Large intestine (tissue), 12 donors: ENCODE results near the gene SCN8A. TPM values are rescaled to one million over a fixed set of nuclear protein-coding genes. Genes with fewer than 3 reads are reported as not detected.
"Not testable (repeated sequence)": the region's sequence is repeated elsewhere in the genome, so short reads cannot be mapped to it uniquely, and the experiment has no call there.

Experiments
- DNase-seq, 2 donors: peaks; one replicate each; pipeline versions ENCODE4 v3.0.0 to v3.0.0-alpha.2; 2013
- H3K27ac ChIP-seq: one replicate; pipeline ENCODE4 v1.5.1; 2013; ENCODE audit warnings: low read length
- H3K27me3 ChIP-seq: 2 replicates; pipeline ENCODE4 v1.6.1; 2013; ENCODE audit warnings: low read length; ENCODE audit not compliant: control insufficient read depth, insufficient read depth
- H3K36me3 ChIP-seq: 2 replicates; pipeline ENCODE4 v1.6.1; 2013; ENCODE audit warnings: low read length; ENCODE audit not compliant: control insufficient read depth, insufficient read depth
- H3K4me1 ChIP-seq: one replicate; pipeline ENCODE4 v1.6.1; 2013; ENCODE audit warnings: low read length; ENCODE audit not compliant: control insufficient read depth, insufficient read depth
- H3K4me3 ChIP-seq: one replicate; pipeline ENCODE4 v1.5.1; 2013; ENCODE audit warnings: low read length
- H3K9me3 ChIP-seq: one replicate; pipeline ENCODE4 v1.6.1; 2013; ENCODE audit warnings: mild to moderate bottlenecking, low read depth, low read length, moderate library complexity; ENCODE audit not compliant: control insufficient read depth
- WGBS: methylation state at CpG from one replicate; pipeline ENCODE4 v1.1.5; 2013; ENCODE audit warnings: low lambda C conversion rate; ENCODE audit not compliant: insufficient coverage; 5-methylcytosine and 5-hydroxymethylcytosine counted together
- long read RNA-seq, 11 donors: transcript quantifications; one replicate each; lab custom pipeline, GENCODE V29; 2026
- polyA plus RNA-seq: library from polyadenylated mRNA; unstranded; fragments of 120-200 nt; gene quantifications from one replicate; pipeline ENCODE4 v1.2.1, GENCODE V29; 2013

Gene SCN8A
- 1.4 TPM for polyA plus RNA-seq
- long read RNA-seq, donor 1, result 0 reads
- long read RNA-seq, donor 2, result 0 reads
- long read RNA-seq, donor 3, result 0 reads
- long read RNA-seq, donor 4, result 0 reads
- long read RNA-seq, donor 5, result 0 reads
- long read RNA-seq, donor 6, result 0 reads
- long read RNA-seq, donor 7, result 0 reads
- long read RNA-seq, donor 8, result 0 reads
- long read RNA-seq, donor 9, result 0 reads
- long read RNA-seq, donor 10, result 0 reads
- long read RNA-seq, donor 11, result 0 reads

- Histone ChIP-seq H3K4me1 (peaks cover 2% of the 10 kb centered on the region), H3K36me3 (no peaks in the 10 kb centered on the region), H3K9me3 (no peaks in the 10 kb centered on the region), H3K27me3 (peaks cover 37% of the 10 kb centered on the region), H3K27ac (no peak within 1 kb of the TSS), H3K4me3 (peak within 1 kb of the TSS; percentile 44)
- WGBS, result no CpG with 5 or more reads among the region's 91 CpGs
- DNase-seq, result peak; percentile 7 to 46
Measured at GRCh38 chr12:51591016-51591901, at the start of gene SCN8A. Gene SCN8A (plus strand): TSS chr12:51591233. CDS start chr12:51662818, 71,585 bp downstream.

- peaks cover 2% of the 10 kb centered on the region for H3K27me3 ChIP-seq
- DNase-seq, result no peak
- no peak overlapping the region for H3K4me3 ChIP-seq
- H3K4me1 ChIP-seq, result no peaks in the 10 kb centered on the region
- no peaks in the 10 kb centered on the region for H3K36me3 ChIP-seq
- H3K27ac ChIP-seq, result no peak overlapping the region
- no peaks in the 10 kb centered on the region for H3K9me3 ChIP-seq
Measured at GRCh38 chr12:51546097-51546496, 44.9 kb upstream of the SCN8A start.

GRCh38 chr12:51547606-51548005 lies 43.4 kb upstream of the SCN8A start:
- WGBS, result no CpG with 5 or more reads among the region's 6 CpGs
- Histone ChIP-seq H3K36me3 (no peaks in the 10 kb centered on the region), H3K9me3 (no peaks in the 10 kb centered on the region), H3K27me3 (peaks cover 2% of the 10 kb centered on the region), H3K27ac (no peak overlapping the region), H3K4me3 (no peak overlapping the region), H3K4me1 (no peaks in the 10 kb centered on the region)
- no peak for DNase-seq

DNA sequence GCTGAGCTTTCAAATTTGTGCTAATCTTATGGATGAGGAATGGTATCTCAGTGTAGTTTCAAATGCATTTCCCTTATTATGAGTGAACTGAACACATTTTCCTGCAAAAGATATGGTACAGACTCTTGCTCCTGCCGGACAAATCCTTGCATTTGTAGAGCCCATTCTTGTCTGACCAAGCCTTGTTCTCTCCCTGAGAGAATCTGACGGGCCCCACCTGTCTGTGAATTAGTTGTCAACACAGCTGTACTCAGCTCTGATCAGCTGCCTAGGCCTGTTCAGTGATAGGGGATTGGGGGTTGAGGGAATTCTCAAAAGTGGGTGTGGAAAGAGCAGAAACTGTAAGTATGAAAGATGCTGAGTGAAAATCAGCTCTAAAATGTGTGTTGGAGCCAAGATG lies 42.8 kb upstream of the SCN8A start:
- no peak overlapping the region for H3K4me3 ChIP-seq
- no peaks in the 10 kb centered on the region for H3K36me3 ChIP-seq
- DNase-seq, result no peak
- peaks cover 2% of the 10 kb centered on the region for H3K27me3 ChIP-seq
- H3K27ac ChIP-seq, result no peak overlapping the region
- no CpG with 5 or more reads among the region's 2 CpGs for WGBS
- no peaks in the 10 kb centered on the region for H3K9me3 ChIP-seq
- no peaks in the 10 kb centered on the region for H3K4me1 ChIP-seq

DNA sequence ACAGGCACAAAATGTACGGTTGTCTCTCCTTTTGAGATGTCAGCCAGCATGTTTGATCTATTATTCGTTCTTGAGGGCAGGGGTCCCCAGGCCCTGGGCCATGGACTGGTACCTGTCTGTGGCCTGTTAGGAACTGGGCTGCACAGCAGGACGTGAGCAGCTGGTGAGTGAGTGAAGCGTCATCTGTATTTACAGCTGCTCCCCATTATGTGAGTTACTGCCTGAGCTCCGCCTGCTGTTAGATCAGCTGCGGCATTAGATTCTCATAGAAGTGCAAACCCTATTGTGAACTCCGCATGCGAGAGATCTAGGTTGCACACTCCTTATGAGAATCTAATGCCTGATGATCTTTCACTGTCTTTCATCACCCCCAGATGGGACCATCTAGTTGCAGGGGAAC lies 41.4 kb upstream of the SCN8A start:
- Histone ChIP-seq H3K36me3 (no peaks in the 10 kb centered on the region), H3K4me1 (no peaks in the 10 kb centered on the region), H3K27me3 (peaks cover 4% of the 10 kb centered on the region), H3K27ac (no peak overlapping the region), H3K9me3 (no peaks in the 10 kb centered on the region), H3K4me3 (no peak overlapping the region)
- DNase-seq, result no peak
- 80% methylated on average over 1 of the region's 8 CpGs for whole genome bisulfite sequencing

GRCh38 chr12:51568271-51569032 lies 22.6 kb upstream of the SCN8A start:
- DNase-seq, H3K27ac ChIP-seq, H3K4me1 ChIP-seq, H3K36me3 ChIP-seq, H3K9me3 ChIP-seq, H3K27me3 ChIP-seq, H3K4me3 ChIP-seq: not testable (repeated sequence)
- no CpG with 5 or more reads among the region's 28 CpGs for WGBS

DNA sequence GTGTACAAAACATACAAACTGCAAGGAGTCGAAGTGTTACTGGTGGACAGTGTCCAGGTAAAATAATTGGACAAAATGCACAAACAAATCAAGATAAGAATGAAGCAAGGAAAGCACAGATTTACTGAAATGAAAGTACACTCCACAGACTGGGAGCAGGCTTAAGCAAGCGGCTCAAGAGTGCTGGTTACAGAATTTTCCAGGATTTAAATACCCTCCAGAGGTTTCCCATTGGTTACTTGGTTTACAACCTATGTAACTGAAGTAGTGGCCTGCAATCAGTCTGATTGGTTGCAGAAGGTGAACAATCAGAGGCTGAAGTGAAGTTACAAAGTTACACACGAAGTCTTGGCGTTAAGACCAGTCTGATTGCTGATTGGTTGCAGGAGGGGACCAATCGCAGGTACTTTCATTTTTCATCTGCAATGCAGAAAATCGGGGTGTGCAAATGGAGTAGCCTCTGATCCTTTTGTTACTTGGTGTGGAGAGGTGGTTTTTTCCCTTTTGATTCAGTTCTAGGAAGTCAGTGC lies 11.6 kb upstream of the SCN8A start:
- no peak for DNase-seq
- Histone ChIP-seq H3K36me3 (no peaks in the 10 kb centered on the region), H3K27ac (no peak overlapping the region), H3K9me3 (no peaks in the 10 kb centered on the region), H3K27me3 (no peaks in the 10 kb centered on the region), H3K4me3 (no peak overlapping the region), H3K4me1 (no peaks in the 10 kb centered on the region)
- 14% methylated on average over 1 of the region's 6 CpGs for WGBS

DNA sequence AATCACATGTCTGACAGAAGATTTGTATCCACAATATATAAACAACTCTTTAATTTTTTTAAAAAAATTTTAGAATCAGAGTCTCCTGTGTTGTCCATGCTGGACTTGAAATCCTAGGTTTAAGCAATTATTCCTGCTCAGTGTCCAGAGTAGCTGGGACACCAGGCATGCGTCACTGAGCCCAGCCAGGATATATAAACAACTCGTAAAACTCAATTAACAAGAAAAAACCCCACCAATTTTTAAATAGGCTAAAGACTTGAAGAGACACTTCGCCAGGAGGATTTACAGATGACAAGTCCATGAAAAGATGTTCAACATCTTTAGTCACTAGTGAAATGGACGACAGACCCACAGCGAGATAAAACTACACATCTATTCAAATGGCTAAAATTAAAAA lies 2.0 kb upstream of the SCN8A start:
- DNase-seq, result no peak
- no peaks in the 10 kb centered on the region for H3K36me3 ChIP-seq
- no peak overlapping the region for H3K27ac ChIP-seq
- no peak overlapping the region for H3K4me3 ChIP-seq
- 80% methylated on average over 2 of the region's 5 CpGs for whole genome bisulfite sequencing
- peaks cover 2% of the 10 kb centered on the region for H3K4me1 ChIP-seq
- peaks cover 41% of the 10 kb centered on the region for H3K27me3 ChIP-seq
- H3K9me3 ChIP-seq, result no peaks in the 10 kb centered on the region

DNA sequence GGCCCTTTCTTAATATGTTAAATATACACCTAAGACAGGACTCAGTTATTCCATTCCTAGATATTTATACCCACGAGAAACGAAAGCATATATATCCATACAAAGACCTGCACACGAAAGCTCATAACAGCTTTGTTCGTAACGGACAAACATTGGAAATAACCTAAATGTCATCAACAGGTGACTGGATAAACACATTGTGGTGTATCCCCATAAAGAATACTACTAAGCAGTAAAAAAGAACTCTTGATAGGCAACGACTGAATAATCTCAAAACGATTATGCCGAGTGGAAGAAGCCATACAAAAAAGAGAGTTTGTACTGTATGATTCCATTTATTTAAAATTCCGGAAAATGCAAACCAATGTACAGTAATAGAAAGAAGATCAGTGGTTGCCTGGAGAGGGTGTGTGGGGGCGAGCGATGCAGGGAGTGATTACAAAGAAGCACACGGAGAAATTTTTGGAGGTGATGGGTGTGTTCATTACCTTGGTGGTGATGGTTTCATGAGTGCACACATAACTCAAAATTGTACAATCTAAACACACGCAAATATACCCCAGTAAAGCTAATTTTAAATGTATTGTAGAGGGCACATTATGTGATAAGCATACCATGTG lies 1.4 kb upstream of the SCN8A start:
- no peaks in the 10 kb centered on the region for H3K9me3 ChIP-seq
- no peaks in the 10 kb centered on the region for H3K36me3 ChIP-seq
- peaks cover 41% of the 10 kb centered on the region for H3K27me3 ChIP-seq
- H3K27ac ChIP-seq, result no peak overlapping the region
- 88% methylated on average over 7 of the region's 13 CpGs for WGBS
- no peak overlapping the region for H3K4me3 ChIP-seq
- DNase-seq, result no peak
- peaks cover 2% of the 10 kb centered on the region for H3K4me1 ChIP-seq
